ENCODE results near the gene ZFP69B.

GRCh38 chr1:40476924-40477677, 26.8 kb downstream of the ZFP69B start, which contains the start of gene ZFP69:
- TF ChIP-seq POLR2A (IDR thresholded peaks at IDR 0.05), result no peak
- no peak for TF ChIP-seq CTCF (IDR thresholded peaks at IDR 0.05)
